Measurements from ENCODE around the gene CLDN7. TPM values are rescaled to one million over a fixed set of nuclear protein-coding genes. Genes with fewer than 3 reads are reported as not detected.
A peak's percentile ranks its signal among the peaks of the same experiment; 100 is the strongest.

Gene CLDN7
- total RNA-seq, 1 donor from 2014 or later: not detected

DNA sequence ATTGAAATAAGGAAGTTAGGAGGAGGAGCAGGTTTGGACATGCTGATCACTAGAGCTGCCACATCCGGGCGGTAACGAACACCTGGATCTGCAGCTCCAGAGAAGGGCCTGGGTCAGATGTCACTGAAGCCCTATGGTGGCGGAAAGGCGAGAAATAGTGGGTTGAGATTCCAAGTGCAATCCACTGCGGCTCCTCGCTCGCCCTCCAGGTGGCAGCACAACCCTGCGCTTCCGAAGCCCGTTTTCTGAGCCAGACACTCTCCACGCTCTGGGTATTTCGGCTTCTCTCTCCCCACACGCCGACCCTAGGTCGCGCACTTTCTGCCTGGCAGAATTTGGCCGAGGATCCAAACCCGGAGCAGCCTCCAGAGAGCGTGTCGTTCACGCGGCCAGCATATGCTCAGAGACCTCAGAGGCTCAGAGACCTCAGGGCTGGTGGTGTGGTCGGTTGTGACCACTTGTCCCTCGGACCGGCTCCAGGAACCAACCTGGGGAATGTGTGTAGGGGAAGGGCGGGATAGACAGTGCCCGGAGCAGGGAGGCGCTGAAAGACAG is 18.3 kb upstream of the CLDN7 start:
- TF ChIP-seq, protein P1, sequence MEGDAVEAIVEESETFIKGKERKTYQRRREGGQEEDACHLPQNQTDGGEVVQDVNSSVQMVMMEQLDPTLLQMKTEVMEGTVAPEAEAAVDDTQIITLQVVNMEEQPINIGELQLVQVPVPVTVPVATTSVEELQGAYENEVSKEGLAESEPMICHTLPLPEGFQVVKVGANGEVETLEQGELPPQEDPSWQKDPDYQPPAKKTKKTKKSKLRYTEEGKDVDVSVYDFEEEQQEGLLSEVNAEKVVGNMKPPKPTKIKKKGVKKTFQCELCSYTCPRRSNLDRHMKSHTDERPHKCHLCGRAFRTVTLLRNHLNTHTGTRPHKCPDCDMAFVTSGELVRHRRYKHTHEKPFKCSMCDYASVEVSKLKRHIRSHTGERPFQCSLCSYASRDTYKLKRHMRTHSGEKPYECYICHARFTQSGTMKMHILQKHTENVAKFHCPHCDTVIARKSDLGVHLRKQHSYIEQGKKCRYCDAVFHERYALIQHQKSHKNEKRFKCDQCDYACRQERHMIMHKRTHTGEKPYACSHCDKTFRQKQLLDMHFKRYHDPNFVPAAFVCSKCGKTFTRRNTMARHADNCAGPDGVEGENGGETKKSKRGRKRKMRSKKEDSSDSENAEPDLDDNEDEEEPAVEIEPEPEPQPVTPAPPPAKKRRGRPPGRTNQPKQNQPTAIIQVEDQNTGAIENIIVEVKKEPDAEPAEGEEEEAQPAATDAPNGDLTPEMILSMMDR (conservative IDR thresholded peaks at IDR 0.05): peak; percentile 86
- H3K4me3 Mint-ChIP-seq: peak overlapping the region; percentile 90
- DNase-seq (ENCODE audit: low read depth, low spot score): peak; percentile 77
- no peak overlapping the region for H3K27ac Mint-ChIP-seq (ENCODE audit: unreplicated experiment)
- H3K9me3 Mint-ChIP-seq: no peaks in the 10 kb centered on the region
- peaks cover 21% of the 10 kb centered on the region for H3K4me1 Mint-ChIP-seq
- peaks cover 30% of the 10 kb centered on the region for H3K27me3 Mint-ChIP-seq (ENCODE audit: low read depth)
- H3K36me3 Mint-ChIP-seq (ENCODE audit: low read depth): no peaks in the 10 kb centered on the region

GRCh38 chr17:7279448-7279847 is 17.2 kb upstream of the CLDN7 start:
- no peak overlapping the region for H3K4me3 Mint-ChIP-seq
- no peaks in the 10 kb centered on the region for H3K9me3 Mint-ChIP-seq
- no peak for DNase-seq (ENCODE audit: low read depth, low spot score)
- TF ChIP-seq, protein P1 (conservative IDR thresholded peaks at IDR 0.05): no peak
- no peaks in the 10 kb centered on the region for H3K36me3 Mint-ChIP-seq (ENCODE audit: low read depth)
- peaks cover 21% of the 10 kb centered on the region for H3K4me1 Mint-ChIP-seq
- H3K27ac Mint-ChIP-seq (ENCODE audit: unreplicated experiment): no peak overlapping the region
- H3K27me3 Mint-ChIP-seq (ENCODE audit: low read depth): peaks cover 30% of the 10 kb centered on the region

DNA sequence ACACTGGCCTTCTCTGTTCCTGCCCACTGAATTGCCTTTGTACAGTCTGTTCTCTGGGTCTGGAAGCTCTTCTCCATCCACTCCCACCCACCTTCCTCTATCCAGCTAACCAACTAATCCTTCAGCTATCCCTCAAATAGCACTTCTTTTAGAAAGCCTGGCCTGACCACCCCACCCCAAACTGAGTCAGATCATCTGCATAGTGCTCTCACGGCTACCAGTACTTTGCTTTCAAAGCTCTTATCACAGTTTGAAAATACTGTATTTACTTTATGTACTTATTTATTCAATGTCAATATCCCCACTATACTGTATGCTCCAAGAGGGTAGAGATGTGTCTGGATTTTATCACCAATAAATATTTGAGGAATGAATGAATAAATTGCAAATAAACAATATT is 4.5 kb upstream of the CLDN7 start:
- no peak for DNase-seq (ENCODE audit: low read depth, low spot score)
- Mint-ChIP-seq H3K27me3 (ENCODE audit: low read depth) (peaks cover 68% of the 10 kb centered on the region), H3K27ac (ENCODE audit: unreplicated experiment) (no peak overlapping the region), H3K4me3 (no peak overlapping the region), H3K36me3 (ENCODE audit: low read depth) (no peaks in the 10 kb centered on the region), H3K9me3 (no peaks in the 10 kb centered on the region), H3K4me1 (peaks cover 13% of the 10 kb centered on the region)
- TF ChIP-seq, protein P1 (conservative IDR thresholded peaks at IDR 0.05): no peak

GRCh38 chr17:7263801-7264078 is 1.5 kb upstream of the CLDN7 start:
- peaks cover 13% of the 10 kb centered on the region for H3K4me1 Mint-ChIP-seq
- H3K4me3 Mint-ChIP-seq: no peak overlapping the region
- TF ChIP-seq, protein P1 (conservative IDR thresholded peaks at IDR 0.05): no peak
- peaks cover 3% of the 10 kb centered on the region for H3K36me3 Mint-ChIP-seq (ENCODE audit: low read depth)
- peaks cover 86% of the 10 kb centered on the region for H3K27me3 Mint-ChIP-seq (ENCODE audit: low read depth)
- DNase-seq (ENCODE audit: low read depth, low spot score): no peak
- no peak overlapping the region for H3K27ac Mint-ChIP-seq (ENCODE audit: unreplicated experiment)
- H3K9me3 Mint-ChIP-seq: no peaks in the 10 kb centered on the region

DNA sequence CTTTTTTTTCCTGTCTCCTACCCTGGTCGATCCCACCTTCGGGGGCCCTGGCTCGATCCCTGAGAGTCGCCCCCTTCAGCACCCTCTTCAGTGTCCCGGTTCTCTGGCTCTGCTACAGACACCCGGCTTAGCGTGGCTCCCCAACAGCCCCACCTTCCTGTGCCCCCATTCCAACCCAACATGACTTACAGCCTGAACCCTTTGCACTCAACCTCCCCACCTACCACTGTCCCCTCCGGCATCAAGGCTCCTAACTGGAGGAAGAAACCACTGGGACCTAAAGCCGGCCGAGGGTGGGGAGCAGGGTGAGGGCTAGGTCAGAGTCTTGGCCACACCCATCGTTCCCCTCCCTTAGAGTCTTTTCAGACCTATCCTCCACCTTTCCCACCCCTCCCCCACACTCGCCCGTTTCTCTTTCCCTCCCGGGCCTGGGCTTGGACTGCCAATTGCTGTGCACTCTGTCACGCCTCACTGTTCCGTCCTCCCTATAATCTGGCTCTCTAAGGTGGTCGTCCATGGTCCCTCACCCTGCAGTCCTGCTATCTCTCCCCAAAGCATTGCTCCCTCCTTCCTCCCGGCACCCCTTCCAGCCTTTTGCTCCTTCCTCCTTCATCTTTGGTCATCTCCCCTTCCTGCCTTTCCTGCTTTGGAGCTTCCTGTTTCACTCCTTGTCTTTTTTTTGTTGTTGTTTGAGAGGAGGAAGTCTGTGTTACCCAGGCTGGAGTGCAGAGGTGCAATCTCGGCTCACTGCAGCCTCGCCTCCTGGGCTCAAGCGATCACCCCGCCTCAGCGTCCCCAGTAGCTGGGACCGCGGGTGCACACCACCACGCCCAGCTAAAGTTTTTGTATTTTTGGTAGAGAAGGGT is 890 bp upstream of the CLDN7 start:
- no peak overlapping the region for H3K4me3 Mint-ChIP-seq
- TF ChIP-seq, protein P1 (conservative IDR thresholded peaks at IDR 0.05): no peak
- no peak overlapping the region for H3K27ac Mint-ChIP-seq (ENCODE audit: unreplicated experiment)
- H3K36me3 Mint-ChIP-seq (ENCODE audit: low read depth): peaks cover 6% of the 10 kb centered on the region
- no peak for DNase-seq (ENCODE audit: low read depth, low spot score)
- H3K27me3 Mint-ChIP-seq (ENCODE audit: low read depth): peaks cover 87% of the 10 kb centered on the region
- H3K4me1 Mint-ChIP-seq: peaks cover 13% of the 10 kb centered on the region
- no peaks in the 10 kb centered on the region for H3K9me3 Mint-ChIP-seq

All from neural crest cell (in vitro differentiated cells).